ENCODE data around the gene SLC22A16. TPM values are rescaled to one million over a fixed set of nuclear protein-coding genes. Genes with fewer than 3 reads are reported as not detected.

SLC22A16 gene
- total and polyA plus RNA-seq, 10 of the 15 experiments (the other 5 are each of a cell fraction or from before 2014, with no cell fraction given): not detected

- no peak for TF ChIP-seq PKNOX1 (IDR thresholded peaks at IDR 0.05)
- TF ChIP-seq MYC (IDR thresholded peaks at IDR 0.05; ENCODE audit: insufficient read depth, insufficient read length, insufficient replicate concordance, low read length, severe bottlenecking): no peak
- TF ChIP-seq EED (IDR thresholded peaks at IDR 0.05; ENCODE audit: low read depth): no peak
- TF ChIP-seq TCF3 (IDR thresholded peaks at IDR 0.05; ENCODE audit: borderline replicate concordance, insufficient read depth, low read depth, low read length): no peak
- TF ChIP-seq SMC3 (IDR thresholded peaks at IDR 0.05; ENCODE audit: borderline replicate concordance, low read length): no peak
- no peak for TF ChIP-seq USF1 (IDR thresholded peaks at IDR 0.05; ENCODE audit: borderline replicate concordance, extremely low read length, insufficient read depth, low read depth, low read length)
- no peak for TF ChIP-seq E2F8 (IDR thresholded peaks at IDR 0.05; ENCODE audit: low read depth, partially characterized antibody)
- no peak for TF ChIP-seq TCF12 (IDR thresholded peaks at IDR 0.05; ENCODE audit: low read depth, low read length)
- TF ChIP-seq NFYA (IDR thresholded peaks at IDR 0.05; ENCODE audit: borderline replicate concordance, low read depth, low read length): no peak
- TF ChIP-seq SRF (IDR thresholded peaks at IDR 0.05; ENCODE audit: low read depth in 2 of 2, low read length in 2 of 2): no peak
- no peak for TF ChIP-seq ZNF622 (IDR thresholded peaks at IDR 0.05)
- TF ChIP-seq ZZZ3 (IDR thresholded peaks at IDR 0.05; ENCODE audit: control insufficient read depth, insufficient read length, low read depth): no peak
- TF ChIP-seq SIX5 (IDR thresholded peaks at IDR 0.05; ENCODE audit: low read depth, low read length, severe bottlenecking): no peak
- no peak for TF ChIP-seq CHD2 (IDR thresholded peaks at IDR 0.05; ENCODE audit: borderline replicate concordance, low read depth, low read length)
- TF ChIP-seq SP1 (IDR thresholded peaks at IDR 0.05; ENCODE audit: low read depth, low read length): no peak
- no peak for TF ChIP-seq YY1 (IDR thresholded peaks at IDR 0.05; ENCODE audit: low read depth, low read length)
- TF ChIP-seq CEBPB (IDR thresholded peaks at IDR 0.05; ENCODE audit: borderline replicate concordance in 1 of 2, low read depth in 2 of 2, low read length in 2 of 2): no peak
- H3K27ac ChIP-seq (ENCODE audit: control insufficient read depth, insufficient read depth): no peak overlapping the region
- no peaks in the 10 kb centered on the region for H3K9me3 ChIP-seq (replicated peaks; ENCODE audit: control insufficient read depth, insufficient read depth, low read length)
- H3K9ac ChIP-seq (ENCODE audit: control insufficient read depth, insufficient read depth, low read length): no peak overlapping the region
- H2AFZ ChIP-seq (ENCODE audit: control insufficient read depth, low read depth, low read length): no peak overlapping the region
- DNase-seq (ENCODE audit: low read depth, low spot score): no peak
- no peaks in the 10 kb centered on the region for H4K20me1 ChIP-seq (ENCODE audit: control insufficient read depth, insufficient read depth)
- no peak for ATAC-seq
- no peak overlapping the region for H3K4me3 ChIP-seq
- no peak overlapping the region for H3K4me2 ChIP-seq (ENCODE audit: control insufficient read depth, insufficient read depth)
- POLR2A ChIA-PET: no interaction called here
- no TSS peak for BruUV-seq (replicated peaks)
- in situ Hi-C loops (cut with MboI) (no loop called here), intact Hi-C loops (cut with micrococcal nuclease; ENCODE audit: unreplicated experiment) (no loop called here)
- H3K27me3 ChIP-seq (replicated peaks in 1 of 2; ENCODE audit: control insufficient read depth in 2 of 2, insufficient read depth in 2 of 2, low read length in 1 of 2): no peaks in the 10 kb centered on the region; a peak in 3 of 4 replicates
- no peaks in the 10 kb centered on the region for H3K36me3 ChIP-seq (ENCODE audit: control insufficient read depth in 2 of 2, insufficient read depth in 2 of 2, low read length in 1 of 2)
- H3K4me1 ChIP-seq (ENCODE audit: control insufficient read depth, insufficient read depth, low read length): no peaks in the 10 kb centered on the region
- RAD21 ChIA-PET (ENCODE audit: unreplicated experiment): no interaction called here
- WGBS (ENCODE audit: insufficient coverage, insufficient replicate concordance, low lambda C conversion rate, missing lambda C conversion rate): 83% methylated on average over 8 of the region's 8 CpGs
- CTCF ChIA-PET: no interaction called here
- H3K79me2 ChIP-seq (ENCODE audit: control insufficient read depth, insufficient read depth, low read length): no peaks in the 10 kb centered on the region
- no peak for FAIRE-seq
- SMC1A ChIA-PET (ENCODE audit: uncharacterized antibody, unreplicated experiment): no interaction called here
Observed at GRCh38 chr6:110412360-110412759, 64.1 kb downstream of the SLC22A16 start.

Measured in GM12878 (cell line).